Bronchus fibroblast of lung (primary cell): ENCODE data around the gene LTBR. TPM values are rescaled to one million over a fixed set of nuclear protein-coding genes. Genes with fewer than 3 reads are reported as not detected.

Source experiments
- total RNA-seq: library from RNA; depleted of rRNA; stranded (reverse); fragments of >200 nt; gene quantifications from 2 replicates; pipeline ENCODE4 v1.2.3, GENCODE V29; 2015

Gene LTBR
- total RNA-seq, result 153 and 165 TPM in 2 replicates

DNA sequence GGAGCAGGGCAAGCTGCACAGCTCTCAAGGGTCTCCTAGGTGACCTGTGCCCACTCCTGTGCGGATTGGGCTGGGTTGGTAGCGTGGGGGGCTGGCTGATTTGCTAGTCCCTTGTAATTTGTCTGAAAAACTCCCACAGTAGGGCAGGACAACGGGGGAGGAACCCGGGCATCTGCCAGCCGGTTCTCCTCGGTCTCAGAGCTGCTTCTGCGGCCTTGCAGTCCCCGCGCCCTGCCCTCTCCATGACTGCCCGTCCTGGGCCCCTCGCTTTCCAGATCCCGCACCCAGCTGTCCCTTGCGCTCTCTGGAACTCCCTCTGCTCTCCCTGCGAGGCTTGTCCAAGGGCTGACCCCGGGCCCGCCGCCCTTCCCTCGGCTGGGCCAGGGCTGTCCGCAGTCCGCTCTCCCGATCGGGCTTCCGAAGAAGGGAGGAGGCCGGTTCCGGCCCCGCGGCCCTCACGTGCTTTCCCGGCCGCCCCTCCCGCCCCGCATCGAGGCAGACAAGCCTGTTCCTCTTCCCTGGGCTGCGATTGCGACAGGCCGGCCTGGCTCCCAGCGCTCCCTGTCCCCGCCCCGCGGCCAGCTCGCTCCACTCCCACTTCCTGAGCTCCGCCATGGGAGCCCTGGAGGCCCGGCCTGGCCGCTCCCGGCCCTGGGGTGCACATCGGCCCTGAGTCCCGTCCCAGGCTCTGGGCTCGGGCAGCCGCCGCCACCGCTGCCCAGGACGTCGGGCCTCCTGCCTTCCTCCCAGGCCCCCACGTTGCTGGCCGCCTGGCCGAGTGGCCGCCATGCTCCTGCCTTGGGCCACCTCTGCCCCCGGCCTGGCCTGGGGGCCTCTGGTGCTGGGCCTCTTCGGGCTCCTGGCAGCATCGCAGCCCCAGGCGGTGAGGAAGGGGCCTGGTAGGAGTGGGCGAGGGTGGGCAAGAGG, at the start of gene LTBR:
Gene LTBR (plus strand): TSS at position 591 of the 927 bp plus-strand sequence. CDS start 197 bp downstream, at position 788.

GRCh38 chr12:6341417-6342139, 42.4 kb upstream of the LTBR start, which contains the start of gene TNFRSF1A:
Gene TNFRSF1A (minus strand): TSS chr12:6342076. CDS start chr12:6341814, 262 bp downstream.

GRCh38 chr12:6375269-6376078, 8.5 kb upstream of the LTBR start, which contains the start of gene SCNN1A:
Gene SCNN1A (minus strand): TSS chr12:6375563. CDS start chr12:6374783, 780 bp downstream.

Other genes starting within 250 kb of the LTBR start
- 150 and 166 TPM in 2 replicates for gene CD9, start 183.8 kb upstream of the LTBR start, total RNA-seq
- 0.67 and 0.89 TPM in 2 replicates for gene PLEKHG6, start 73.5 kb upstream of the LTBR start, total RNA-seq
- gene TNFRSF1A, start 42.1 kb upstream of the LTBR start, total RNA-seq, result 251 and 310 TPM in 2 replicates
- 0.67 and 1.0 TPM in 2 replicates for gene SCNN1A, start 8.6 kb upstream of the LTBR start, total RNA-seq
- gene CD27, start 60.8 kb downstream of the LTBR start, total RNA-seq, result 0.15 TPM in 1 of 2 replicates, not detected in the other
- gene TAPBPL, start 67.9 kb downstream of the LTBR start, total RNA-seq, result 6.9 and 10.4 TPM in 2 replicates
- 3.6 and 4.5 TPM in 2 replicates for gene VAMP1, start 86.5 kb downstream of the LTBR start, total RNA-seq
- 138 and 139 TPM in 2 replicates for gene MRPL51, start 109.1 kb downstream of the LTBR start, total RNA-seq
- gene NCAPD2, start 109.9 kb downstream of the LTBR start, total RNA-seq, result 141 and 150 TPM in 2 replicates
- 7,240 and 8,467 TPM in 2 replicates for gene GAPDH, start 150.4 kb downstream of the LTBR start, total RNA-seq
- 11.0 and 11.8 TPM in 2 replicates for gene IFFO1, start 171.9 kb downstream of the LTBR start, total RNA-seq
- gene NOP2, start 184.1 kb downstream of the LTBR start, total RNA-seq, result 24.4 and 25.9 TPM in 2 replicates
- gene CHD4, start 223.2 kb downstream of the LTBR start, total RNA-seq, result 173 and 195 TPM in 2 replicates